NCI-H1105 treated with DMSO at 0.1 percent for 48 hours (cell line): ENCODE data around the gene HOXB8.
A peak's percentile ranks its signal among the peaks of the same experiment; 100 is the strongest.

ENCODE experiments used
- DNase-seq: peaks from one replicate; lab custom pipeline; 2025; lab: John Stamatoyannopoulos, UW

The HOXB8 gene

DNA sequence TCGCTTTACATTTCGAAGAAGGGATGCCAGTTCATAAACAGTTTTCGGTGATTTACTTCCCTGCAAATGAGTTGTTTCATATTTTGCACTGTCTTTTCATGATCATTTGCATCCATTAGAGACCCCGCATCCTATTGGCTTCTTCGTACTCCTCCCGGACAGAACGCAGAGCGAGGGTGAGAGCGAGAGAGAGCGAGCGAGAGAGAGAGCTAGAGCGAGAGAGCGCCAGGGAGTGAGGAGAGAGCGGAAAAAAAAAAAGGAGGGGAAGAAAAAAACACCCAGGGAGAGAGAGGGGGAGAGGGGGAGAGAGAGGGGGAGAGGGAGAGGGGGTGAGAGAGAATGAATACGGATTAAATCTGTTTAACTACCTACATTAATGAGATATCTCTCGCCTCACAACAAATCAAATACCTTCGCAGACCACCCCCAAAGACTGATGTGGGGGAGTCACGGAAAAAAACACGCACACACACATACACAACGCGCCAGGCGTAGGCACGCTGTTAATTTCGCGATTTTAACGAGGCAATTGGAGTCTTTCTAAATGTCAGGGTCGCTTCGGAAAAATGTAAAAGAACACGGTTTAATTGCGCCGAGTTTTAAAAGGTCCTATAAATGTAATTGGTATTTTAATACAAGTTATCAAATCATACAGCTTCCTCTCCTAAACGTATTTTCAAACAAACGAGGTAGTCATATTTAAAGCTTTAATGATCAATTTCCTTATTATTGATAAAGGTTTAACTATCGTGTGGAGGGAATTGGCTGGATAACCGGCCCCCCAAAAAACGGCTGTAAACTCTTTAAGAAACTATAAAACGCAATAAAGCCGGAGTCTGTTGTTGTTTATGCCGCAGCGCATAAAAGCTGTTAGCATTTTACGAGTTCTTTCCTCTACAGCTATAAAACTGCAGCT, at the start of gene HOXB8:
Gene HOXB8 (minus strand): TSS at position 246 of the 916 bp plus-strand sequence. CDS start 588 bp downstream, outside the sequence.
- no peak for DNase-seq

DNA sequence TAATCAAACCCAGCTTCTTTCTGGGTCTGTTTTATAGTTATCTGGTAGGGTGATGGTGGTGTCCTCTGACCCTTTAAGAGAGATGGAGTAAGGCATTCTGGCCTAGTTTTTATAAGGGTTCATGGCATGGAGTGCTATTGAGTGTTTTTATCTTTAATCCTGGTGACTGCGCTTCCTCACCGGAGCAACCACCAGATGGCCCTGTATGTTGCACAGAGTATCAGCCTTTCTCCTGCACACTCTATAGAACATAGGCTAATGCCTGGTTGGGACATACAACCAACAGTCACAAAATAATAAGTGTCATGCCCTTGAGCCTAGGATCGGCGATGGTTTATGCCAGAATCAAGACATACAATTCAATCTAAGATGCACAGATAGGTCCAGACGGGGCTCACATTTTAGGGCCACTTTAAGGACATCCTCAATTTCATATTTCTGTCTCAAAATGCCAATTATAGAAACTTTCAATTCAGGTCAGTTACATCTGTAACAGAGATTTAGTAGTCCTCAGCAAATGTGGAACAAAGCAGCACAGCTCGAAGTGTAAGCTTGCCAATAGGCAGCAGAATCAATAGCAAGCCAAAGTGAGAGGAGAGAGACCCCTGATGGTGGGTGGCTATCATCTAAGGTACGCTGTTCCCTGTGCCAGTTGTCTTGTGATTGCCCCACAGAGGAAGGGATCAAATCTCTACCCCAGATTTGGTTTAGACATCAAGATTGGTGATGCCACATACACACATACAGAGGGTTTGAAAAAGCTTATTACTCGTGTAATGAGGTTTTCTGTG, 48.2 kb upstream of the HOXB8 start:
- DNase-seq = no peak

DNA sequence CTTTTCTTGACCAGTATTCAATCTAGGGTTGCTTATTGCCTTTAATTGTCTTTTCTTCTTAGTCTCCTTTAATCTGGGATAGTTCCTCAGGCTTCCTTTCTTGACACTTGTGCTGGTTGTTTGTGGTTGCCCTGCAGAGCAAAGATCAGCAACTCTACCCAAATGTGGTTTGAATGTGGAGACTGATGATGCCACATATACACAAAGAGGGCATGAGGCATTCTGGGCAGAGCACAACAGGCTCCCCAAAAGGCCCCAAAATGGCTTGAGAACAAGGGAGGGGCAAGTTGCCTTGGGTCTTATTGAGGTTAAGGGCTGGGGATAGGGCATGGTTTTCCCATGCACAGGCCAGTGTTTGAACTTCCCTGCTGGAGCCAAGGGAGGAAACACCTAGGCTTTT, 40.8 kb upstream of the HOXB8 start:
- DNase-seq = no peak

DNA sequence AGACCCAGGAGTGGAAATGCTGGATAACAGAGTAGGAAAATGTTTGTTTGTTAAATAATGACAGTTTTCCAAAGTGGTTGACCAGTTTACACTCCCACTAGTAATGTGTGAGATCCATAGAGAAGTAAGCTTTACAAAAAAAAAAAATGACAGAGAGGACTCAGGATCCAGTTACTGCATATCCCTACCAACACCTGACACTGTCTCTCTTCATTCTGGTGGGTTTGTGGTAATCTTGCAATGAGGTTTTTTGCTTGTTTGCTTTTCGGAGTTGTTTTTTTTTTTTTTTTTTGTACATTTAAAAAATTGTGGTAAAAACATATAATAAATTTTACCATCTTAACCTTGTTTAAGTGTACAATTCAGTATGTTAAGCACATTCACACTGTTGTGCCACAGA, 34.6 kb upstream of the HOXB8 start:
- no peak for DNase-seq

DNA sequence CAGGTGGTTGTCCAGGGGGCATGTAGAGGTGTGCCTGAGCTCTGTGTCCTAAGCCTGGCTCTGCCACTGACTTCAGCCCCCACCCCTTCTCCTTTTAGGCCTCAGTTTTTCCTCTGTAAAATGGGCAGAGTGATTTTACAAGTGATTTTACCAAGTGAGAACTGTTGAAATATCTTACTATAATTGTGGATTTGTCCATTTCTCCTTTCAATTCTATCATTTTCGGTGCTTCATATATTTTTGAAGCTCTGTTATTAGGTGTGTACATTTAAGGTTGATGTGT, 32.8 kb upstream of the HOXB8 start:
- DNase-seq = no peak

DNA sequence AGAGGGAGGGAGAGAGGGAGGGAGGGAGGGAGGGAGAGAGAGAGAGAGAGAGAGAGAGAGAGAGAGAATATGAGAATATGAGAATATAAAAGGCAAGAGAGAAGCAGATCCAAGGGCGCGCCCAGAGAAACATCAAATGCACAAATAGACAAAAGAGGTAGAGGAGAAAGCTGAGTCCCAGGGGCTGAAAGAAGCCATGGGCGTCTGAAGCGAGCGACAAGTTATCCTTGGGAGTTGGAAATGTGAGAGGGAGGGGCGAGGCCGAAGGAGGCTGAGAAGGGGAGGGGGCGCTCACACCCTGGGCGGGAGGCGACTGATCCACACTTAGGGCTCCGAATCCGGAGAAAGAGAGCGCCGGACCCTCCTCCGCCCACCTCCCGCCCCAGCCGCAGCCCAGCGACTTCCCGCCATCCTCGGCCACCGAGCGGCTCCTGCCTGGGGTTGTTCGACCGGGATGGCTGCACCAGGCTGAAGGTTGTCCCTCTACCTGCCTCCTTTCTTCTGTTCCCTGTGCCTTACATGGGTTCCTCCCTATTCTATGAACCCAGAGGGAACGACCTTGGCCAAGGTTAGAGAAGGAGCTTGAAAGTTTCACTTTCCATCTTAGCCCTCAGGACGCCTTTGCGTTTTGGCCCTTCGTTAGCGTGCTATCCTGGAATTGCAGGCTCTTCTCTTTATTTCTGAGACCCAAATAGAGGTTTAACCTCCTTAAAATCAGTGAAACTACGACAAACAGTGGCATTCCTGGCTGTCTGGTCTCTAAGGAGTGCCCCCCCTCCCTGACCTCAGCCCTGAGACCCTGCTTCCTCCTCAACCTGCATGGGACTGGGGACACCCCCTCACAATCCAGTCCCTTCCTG, 32.2 kb upstream of the HOXB8 start:
- peak; percentile 29 for DNase-seq

DNA sequence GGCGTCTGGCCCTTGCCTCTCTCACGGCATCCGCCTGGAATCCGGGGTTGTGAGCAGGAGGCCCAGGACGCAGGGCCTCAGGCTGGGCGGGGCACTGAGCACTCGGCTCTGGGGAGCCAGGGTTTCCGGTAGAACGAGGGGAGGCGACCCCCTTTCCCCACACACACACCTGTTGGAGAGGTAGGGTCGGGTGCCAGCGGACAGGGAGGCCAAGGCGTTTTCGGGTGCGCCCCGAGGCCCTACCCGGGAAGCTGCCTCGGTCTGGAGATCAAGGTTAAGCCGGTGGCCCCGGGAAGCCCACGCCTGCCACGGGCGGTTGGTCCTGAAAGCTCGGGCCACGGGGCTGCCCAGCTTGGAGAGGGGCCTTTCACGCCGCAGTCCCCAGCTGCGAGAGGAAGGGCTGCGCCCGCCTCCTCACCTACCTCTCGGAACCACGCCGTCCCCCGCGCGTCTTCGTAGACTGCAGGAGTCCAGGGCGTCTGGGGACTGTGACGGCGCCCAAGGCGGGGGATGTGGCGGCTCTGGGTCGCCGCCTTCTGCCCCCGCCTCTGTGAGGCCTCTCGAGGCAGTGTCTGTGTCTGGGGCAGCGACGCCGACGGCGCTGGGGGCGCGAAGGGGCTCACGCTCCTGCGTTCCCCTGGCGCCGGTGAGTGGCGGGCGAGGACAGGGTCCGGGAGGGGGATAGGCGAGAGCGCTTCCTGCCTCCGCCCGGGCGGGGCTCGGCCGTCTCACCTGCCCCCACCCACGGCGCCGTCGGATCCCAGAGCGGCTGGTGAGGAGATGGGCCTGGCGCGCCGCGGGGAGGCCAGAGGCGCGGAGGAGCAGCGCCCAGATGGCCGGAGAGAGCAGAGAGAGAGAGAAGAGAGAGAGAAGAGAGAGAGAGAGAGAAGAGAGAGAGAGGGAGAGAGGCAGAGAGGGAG, 31.4 kb upstream of the HOXB8 start:
- peak; percentile 45 for DNase-seq

DNA sequence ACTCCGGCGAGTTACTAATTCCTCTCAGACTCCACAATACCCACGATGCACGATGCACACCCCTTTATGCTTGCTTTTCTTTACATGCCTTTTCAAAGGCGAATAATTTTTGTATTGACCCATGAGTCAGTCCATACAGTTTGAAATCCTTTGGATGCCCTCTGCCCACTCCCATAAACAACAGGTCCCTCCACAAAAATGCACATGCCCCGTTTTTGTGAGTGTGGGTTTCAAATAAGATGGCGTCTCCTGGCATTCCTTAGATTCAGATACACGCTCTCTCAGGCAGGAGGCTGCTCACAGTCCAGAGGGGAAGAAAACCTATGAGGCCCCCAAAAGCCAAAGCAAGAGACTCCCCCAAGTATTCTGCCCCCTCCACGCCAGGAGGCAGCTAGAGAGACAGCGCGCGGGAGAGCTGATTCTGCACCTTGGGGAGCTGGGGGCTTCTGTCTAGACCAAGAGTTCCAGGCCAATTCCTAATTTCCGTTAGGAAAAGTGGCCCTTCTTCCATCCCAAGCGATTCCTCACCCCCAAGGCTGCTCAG, 30.6 kb upstream of the HOXB8 start:
- DNase-seq = no peak

DNA sequence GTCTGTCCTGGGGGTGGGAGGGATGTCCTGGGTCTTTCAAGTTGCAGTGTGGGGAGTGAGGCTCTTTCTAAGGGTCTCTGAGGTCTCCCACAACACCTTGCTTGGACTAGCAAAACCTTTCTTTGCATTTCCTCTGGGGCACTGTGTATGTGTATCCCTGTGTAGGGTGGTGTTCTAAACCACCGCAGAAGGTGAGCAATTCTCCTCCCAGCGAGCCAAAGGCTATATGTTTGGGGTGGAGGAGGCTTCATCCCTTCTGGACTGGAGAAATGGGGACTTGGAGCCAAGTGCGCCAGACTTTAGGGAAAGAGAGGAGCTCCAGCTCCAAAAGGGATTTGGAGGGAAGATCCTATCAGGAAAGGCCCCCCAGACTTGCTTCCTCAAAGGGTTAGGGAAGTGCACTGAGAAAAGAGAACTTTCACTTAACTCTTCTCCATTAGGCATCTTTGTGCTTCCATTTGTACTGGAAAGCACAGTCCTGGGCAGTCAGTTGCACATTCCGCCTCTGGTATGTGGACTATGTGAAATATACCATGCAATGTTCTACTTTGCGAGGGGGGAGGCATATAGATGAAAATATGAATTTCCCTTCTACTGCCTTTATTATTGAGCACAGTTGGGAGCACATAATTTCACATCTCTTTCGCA, 29.9 kb upstream of the HOXB8 start:
- DNase-seq = no peak

DNA sequence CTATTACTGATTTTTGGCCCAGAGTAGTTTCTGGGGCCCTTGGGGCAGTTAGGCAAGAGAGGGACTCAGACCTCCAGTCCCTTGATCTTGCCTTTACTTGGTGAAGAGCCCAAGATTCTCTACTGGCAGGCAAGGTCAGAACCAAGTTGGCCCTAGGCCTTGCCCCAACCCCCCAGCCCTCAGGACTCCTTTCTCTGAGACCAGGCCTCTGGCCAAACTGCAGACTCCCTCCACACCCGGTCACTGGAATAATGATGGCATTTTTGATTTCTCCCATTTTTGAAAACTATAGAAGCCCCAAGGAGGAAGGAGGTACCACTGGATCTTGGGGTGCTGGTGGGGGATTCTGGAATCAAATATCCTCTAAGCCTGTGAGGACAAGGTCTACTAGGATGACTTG, 29.1 kb upstream of the HOXB8 start:
- no peak for DNase-seq

DNA sequence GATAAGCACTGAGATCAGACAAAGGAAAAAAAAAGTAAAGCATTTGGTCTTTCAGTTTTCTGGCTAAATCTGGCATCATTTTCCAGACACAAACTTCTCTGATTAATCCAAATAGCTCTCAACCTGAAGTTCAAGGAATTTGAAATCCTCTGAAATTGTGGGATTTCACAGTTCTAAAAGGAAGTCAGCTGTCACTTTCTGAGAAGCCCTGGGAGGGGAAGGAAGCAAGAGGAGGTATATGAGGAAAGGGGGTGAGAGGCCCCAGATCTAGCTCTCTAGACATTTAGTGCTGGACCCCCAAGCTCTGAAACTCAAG, 28.6 kb upstream of the HOXB8 start:
- DNase-seq = no peak

DNA sequence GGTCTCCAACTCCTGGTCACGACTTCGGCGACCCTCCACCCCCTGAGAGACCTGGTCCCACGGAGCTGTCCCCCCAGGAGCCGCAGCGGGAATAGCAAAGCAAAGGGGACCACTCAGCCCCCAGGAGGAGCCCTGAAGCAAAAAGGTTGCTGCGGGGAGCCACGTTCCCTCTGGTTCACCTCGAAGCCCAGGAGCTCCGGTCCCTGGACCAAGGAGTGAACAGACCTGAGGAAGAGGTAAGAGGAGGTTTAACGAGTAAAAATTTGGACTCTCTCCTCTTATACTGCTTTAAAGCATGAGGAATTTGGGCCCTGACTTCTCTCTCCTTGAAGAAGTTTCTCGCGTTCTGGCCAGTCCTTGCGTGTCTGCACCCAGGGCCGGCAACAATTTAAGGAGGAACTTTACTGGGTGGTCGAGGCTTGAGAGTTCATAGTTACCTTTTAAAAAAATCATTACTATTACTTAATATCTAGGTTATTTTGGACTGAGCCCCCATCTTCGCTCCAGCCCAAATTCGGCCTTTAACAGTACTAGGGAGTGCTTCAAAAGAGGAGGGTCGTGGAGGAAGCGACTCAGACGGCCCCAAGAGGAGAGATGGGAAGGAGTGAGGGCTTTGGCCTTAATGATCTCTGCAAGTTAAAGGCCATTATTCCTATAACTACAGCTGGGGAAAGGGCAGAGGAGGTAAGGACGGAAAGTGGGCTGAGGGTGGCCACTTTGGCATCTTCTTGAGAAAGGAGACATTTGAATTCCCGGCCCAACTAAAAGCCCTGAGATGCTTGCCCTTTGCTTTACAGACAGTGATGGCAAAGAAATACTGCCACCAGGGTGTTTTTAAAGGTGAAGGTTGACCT, 28.0 kb upstream of the HOXB8 start:
- DNase-seq = no peak

DNA sequence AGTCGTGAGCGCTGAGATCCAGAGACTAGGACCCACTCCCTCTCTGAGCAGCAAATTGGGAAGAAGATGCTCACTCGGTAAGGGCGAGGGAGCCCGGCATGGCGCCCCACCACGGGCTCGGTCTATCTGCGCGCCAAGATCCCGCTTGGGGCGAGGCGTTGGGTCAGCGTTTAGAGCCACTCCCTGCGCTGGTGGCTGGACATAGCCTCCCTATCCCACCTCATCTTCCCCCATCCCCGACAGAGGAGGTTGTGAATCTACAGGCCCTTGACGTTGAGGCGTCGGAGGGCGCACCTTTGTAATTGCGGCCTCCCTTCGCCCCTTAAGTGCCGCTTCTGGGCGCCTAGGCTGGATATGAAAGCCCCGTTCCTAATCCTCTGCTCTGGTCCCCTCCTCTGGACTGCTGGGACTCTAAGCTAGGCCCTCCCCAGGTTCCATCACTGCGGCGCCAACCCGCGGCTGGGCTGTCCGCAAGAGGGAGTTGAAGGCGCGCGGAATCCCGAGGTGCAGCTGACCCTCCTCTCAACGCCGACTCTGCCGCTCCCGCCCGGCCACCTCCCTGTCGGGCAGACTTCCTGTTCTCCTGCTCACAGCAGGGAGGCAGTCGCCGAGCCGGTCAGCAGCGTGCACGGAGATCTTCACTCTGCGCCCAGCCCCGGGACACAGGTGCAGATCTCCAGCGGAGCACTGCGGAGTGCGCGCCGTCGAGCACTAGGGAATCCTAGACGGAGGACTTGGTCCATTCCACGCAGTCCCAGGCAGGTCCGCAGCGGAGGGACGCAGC, 27.2 kb upstream of the HOXB8 start:
- DNase-seq = no peak

DNA sequence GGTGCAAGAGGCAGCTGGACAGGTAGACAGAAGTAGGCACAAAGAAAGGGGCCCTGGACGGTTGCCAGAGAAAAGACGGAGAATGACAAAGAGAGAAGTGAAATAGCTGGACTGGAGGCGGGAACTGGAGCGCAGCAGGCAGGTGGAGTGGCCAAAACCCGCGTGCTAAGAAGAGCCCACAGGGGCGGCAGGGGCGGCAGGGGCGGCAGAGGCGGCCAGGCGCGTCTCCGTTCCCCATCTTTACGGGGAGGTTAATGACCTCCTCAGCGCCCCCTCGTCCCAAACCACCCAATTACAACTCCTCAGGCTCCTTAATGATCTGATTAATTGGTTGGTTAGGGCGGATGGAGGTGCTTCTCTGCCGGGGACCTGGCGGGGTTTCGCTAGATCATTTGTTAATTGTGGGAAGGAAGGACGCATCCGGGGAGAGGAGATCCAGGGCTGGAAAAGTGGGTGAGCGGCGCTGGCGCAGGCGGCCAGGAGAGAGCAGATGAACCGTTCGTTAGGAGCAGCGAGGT, 26.5 kb upstream of the HOXB8 start:
- no peak for DNase-seq

DNA sequence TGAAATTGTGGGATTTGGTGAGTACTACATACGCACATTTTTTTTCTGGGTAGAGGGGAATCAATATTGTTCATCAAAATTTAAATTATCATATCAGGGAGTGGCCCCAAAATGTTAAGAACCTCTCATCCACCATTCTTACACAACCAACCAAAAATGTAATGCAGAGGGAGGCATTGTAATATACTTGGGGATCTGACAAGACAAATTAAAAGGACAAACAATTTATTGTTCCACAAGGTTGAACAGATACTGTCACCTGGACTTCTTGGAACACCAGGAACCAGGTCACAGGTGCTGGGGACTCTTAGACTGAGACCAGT, 25.7 kb upstream of the HOXB8 start:
- DNase-seq = no peak

DNA sequence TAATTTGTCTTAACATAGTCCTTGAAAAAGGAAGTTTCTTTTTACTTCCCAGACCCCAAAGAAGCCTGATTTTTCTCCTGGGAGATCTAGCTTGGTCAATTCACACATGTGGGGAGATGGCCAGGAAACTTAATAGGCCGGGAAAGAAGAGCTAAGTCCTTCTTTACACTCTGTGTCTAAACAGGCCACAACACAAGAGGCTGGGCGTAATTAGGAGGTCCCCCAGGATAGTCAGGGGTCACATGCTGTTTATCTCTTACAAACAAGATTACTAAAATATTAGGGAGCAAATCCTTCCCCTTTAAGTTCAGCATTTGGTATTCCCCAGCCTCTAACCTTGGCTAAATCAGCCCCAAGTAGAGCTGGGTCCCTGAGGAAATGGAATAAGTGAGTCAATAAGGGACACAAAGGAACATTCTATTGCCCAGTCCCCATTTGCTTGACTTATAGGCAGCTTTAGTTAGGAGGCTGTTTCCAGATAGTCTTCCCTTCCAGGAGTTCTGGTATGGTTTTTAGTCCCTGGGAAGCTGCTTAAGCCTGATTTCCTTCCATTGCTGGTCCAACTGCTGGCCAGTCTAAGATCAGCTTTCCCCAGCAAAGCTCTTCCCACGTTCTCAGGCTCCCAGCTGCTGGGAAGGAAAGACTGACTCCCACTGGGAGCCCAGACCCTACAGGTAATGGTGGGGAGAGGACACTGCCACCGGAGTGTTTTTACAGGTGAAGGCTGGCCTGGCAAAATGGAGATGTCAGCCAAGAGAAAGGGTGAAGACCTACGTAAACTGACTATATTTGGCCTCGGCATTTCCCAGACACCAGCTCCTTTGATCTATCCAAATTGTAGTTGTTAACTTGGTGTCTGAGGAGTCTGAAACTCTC, 25.1 kb upstream of the HOXB8 start:
- DNase-seq = no peak

DNA sequence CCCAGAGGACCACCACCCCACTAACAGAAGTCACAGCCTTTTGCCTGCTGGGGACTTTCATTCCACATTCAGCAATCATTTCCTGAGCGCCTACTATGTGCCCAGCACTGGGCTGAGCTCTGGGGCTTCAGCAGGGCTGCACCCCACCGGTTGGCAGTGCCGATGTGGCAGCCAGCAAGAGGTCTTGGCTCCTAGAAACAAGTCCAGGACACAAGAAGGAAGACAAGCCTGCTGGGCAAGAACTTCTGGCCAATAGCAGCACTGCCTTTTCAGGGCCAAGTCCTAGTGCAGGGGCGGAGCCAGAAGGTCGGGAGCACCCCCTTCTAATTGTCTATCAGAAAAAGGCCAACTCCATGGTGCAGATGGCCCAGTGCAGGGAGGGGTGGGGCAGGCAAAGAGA, 24.0 kb upstream of the HOXB8 start:
- no peak for DNase-seq
